ENCODE measurements around the gene GDI1. TPM values are rescaled to one million over a fixed set of nuclear protein-coding genes. Genes with fewer than 3 reads are reported as not detected.

Gene GDI1
- total and polyA plus RNA-seq, 2 experiments from 2014 or later, result 48.5 to 95.9 TPM

- TF ChIP-seq REST (IDR thresholded peaks at IDR 0.05; ENCODE audit: unreplicated experiment), result no peak
- no peak for TF ChIP-seq ZNF331 (CRISPR knock-in tag; IDR thresholded peaks at IDR 0.05; ENCODE audit: low read depth)
- no peak for TF ChIP-seq ETS1 (IDR thresholded peaks at IDR 0.05)
- no peak for TF ChIP-seq CREB1 (CRISPR knock-in tag; IDR thresholded peaks at IDR 0.05; ENCODE audit: low read depth)
- no peak for TF ChIP-seq NANOG (IDR thresholded peaks at IDR 0.05; ENCODE audit: borderline replicate concordance)
- no peak for TF ChIP-seq ZNF114 (CRISPR knock-in tag; IDR thresholded peaks at IDR 0.05)
- TF ChIP-seq CTCF (conservative IDR thresholded peaks at IDR 0.05; ENCODE audit: low read depth in 2 of 2), result no peak
- TF ChIP-seq POLR2AphosphoS5 (IDR thresholded peaks at IDR 0.05; ENCODE audit: low read depth), result no peak
- TF ChIP-seq JUNB (IDR thresholded peaks at IDR 0.05; ENCODE audit: unreplicated experiment), result no peak
- no peak for TF ChIP-seq EZH2phosphoT487 (IDR thresholded peaks at IDR 0.05; ENCODE audit: unreplicated experiment)
- no peak for TF ChIP-seq EZH2 (IDR thresholded peaks at IDR 0.05; ENCODE audit: low read depth, unreplicated experiment)
Measured at GRCh38 chrX:154468217-154468616, 31.3 kb downstream of the GDI1 start (continued).

GRCh38 chrX:154469114-154469513 lies 32.2 kb downstream of the GDI1 start:
- no peak for ATAC-seq
- no peaks in the 10 kb centered on the region for H3K36me3 ChIP-seq (ENCODE audit: insufficient read depth)
- no peaks in the 10 kb centered on the region for H3K9me3 Mint-ChIP-seq
- no peak for TF ChIP-seq ZNF462 (CRISPR knock-in tag; IDR thresholded peaks at IDR 0.05)

More at GRCh38 chrX:154469114-154469513, 32.2 kb downstream of the GDI1 start:
- no peak for DNase-seq (ENCODE audit: low spot score)
- no peaks in the 10 kb centered on the region; the same call in 1 of the 2 replicates for H4K20me1 ChIP-seq (replicated peaks; ENCODE audit: insufficient read depth)
- Mint-ChIP-seq H3K4me1 (no peaks in the 10 kb centered on the region), H3K4me3 (no peak overlapping the region), H3K36me3 (ENCODE audit: low read depth) (peaks cover 6% of the 10 kb centered on the region), H3K27ac (no peak overlapping the region), H3K27me3 (ENCODE audit: insufficient read depth, low read depth, poor library complexity) (peaks cover 4% of the 10 kb centered on the region)
- no peaks in the 10 kb centered on the region for H3K9me2 ChIP-seq (ENCODE audit: insufficient read depth)
- no peaks in the 10 kb centered on the region for H3K79me2 ChIP-seq (replicated peaks; ENCODE audit: insufficient read depth)
- H2AFZ ChIP-seq, result no peak overlapping the region
- no peaks in the 10 kb centered on the region for H3K4me1 ChIP-seq (ENCODE audit: insufficient read depth)
- no peak overlapping the region for H3K4me2 ChIP-seq
- no peaks in the 10 kb centered on the region for H3F3A ChIP-seq (replicated peaks; ENCODE audit: low read depth)
- no peaks in the 10 kb centered on the region for H3K27me3 ChIP-seq (ENCODE audit: insufficient read depth)
- no peak overlapping the region for H3K4me3 ChIP-seq
- H3K27ac ChIP-seq (ENCODE audit: low read depth), result no peak overlapping the region
